ENCODE measurements around the gene SMIM29.

Gene SMIM29

GRCh38 chr6:34231566-34232336 lies 17.1 kb downstream of the SMIM29 start:
- peak overlapping the region in 2 of 21 experiments; percentile 11 to 60 for H3K27ac ChIP-seq
- H3K4me3 ChIP-seq: no peak overlapping the region

- no peak overlapping the region for H3K4me3 ChIP-seq
- H3K27ac ChIP-seq: peak overlapping the region in 5 of 21 experiments; percentile 2 to 60 (median 11)
Measured at GRCh38 chr6:34230653-34231371, 18.0 kb downstream of the SMIM29 start.

- Histone ChIP-seq H3K27ac (peak overlapping the region in 1 of 21 experiments; percentile 7), H3K4me3 (no peak overlapping the region)
Measured at GRCh38 chr6:34229877-34230276, 18.9 kb downstream of the SMIM29 start.

- peak overlapping the region in 10 of 21 experiments; percentile 18 to 73 (median 56) for H3K27ac ChIP-seq
- H3K4me3 ChIP-seq: no peak overlapping the region
Measured at GRCh38 chr6:34227761-34228421, 20.9 kb downstream of the SMIM29 start.

GRCh38 chr6:34226731-34227586 lies 21.8 kb downstream of the SMIM29 start:
- Histone ChIP-seq H3K4me3 (no peak overlapping the region), H3K27ac (peak overlapping the region in 17 of 21 experiments; percentile 4 to 73 (median 54))

GRCh38 chr6:34226066-34226465 lies 22.7 kb downstream of the SMIM29 start:
- Histone ChIP-seq H3K4me3 (no peak overlapping the region), H3K27ac (peak overlapping the region in 14 of 21 experiments; percentile 18 to 73 (median 57))

- Histone ChIP-seq H3K4me3 (no peak overlapping the region), H3K27ac (peak overlapping the region in 3 of 21 experiments; percentile 52 to 59 (median 59))
Measured at GRCh38 chr6:34225551-34225950, 23.3 kb downstream of the SMIM29 start.

GRCh38 chr6:34223956-34224940 lies 24.6 kb downstream of the SMIM29 start:
- peak overlapping the region; percentile 13 to 98 (median 93) for H3K27ac ChIP-seq
- H3K4me3 ChIP-seq: peak overlapping the region; percentile 32 to 65 (median 51)

- H3K27ac ChIP-seq: peak overlapping the region in 19 of 21 experiments; percentile 43 to 98 (median 83)
- H3K4me3 ChIP-seq: peak overlapping the region in 2 of 7 experiments; percentile 51 to 55
Measured at GRCh38 chr6:34223381-34223955, 25.3 kb downstream of the SMIM29 start.

GRCh38 chr6:34218691-34219090 lies 30.1 kb downstream of the SMIM29 start:
- Histone ChIP-seq H3K4me3 (no peak overlapping the region), H3K27ac (no peak overlapping the region)

- no peak overlapping the region for H3K27ac ChIP-seq
- no peak overlapping the region for H3K4me3 ChIP-seq
Measured at GRCh38 chr6:34213772-34214171, 35.0 kb downstream of the SMIM29 start.

GRCh38 chr6:34207695-34208443 lies 40.9 kb downstream of the SMIM29 start:
- H3K4me3 ChIP-seq: no peak overlapping the region
- H3K27ac ChIP-seq: no peak overlapping the region

GRCh38 chr6:34206726-34207125 lies 42.1 kb downstream of the SMIM29 start:
- H3K27ac ChIP-seq: no peak overlapping the region
- no peak overlapping the region for H3K4me3 ChIP-seq

GRCh38 chr6:34205916-34206315 lies 42.9 kb downstream of the SMIM29 start:
- H3K27ac ChIP-seq: no peak overlapping the region
- H3K4me3 ChIP-seq: no peak overlapping the region

GRCh38 chr6:34205466-34205865 lies 43.3 kb downstream of the SMIM29 start:
- no peak overlapping the region for H3K27ac ChIP-seq
- H3K4me3 ChIP-seq: no peak overlapping the region

- Histone ChIP-seq H3K4me3 (no peak overlapping the region), H3K27ac (no peak overlapping the region)
Measured at GRCh38 chr6:34204693-34205092, 44.1 kb downstream of the SMIM29 start.

Data from skin epidermis (tissue), 12 donors.